NT2/D1 (cell line): Measurements from ENCODE around the gene RIMS1.

ENCODE experiments used
- SUZ12 ChIP-seq: IDR thresholded peaks from 2 replicates; pipeline ENCODE4 v1.6.1; 2011; ENCODE audit not compliant: insufficient read length, insufficient read depth; ENCODE audit errors: extremely low read depth
- YY1 ChIP-seq: IDR thresholded peaks from 2 replicates; pipeline ENCODE4 v1.6.1; 2011; ENCODE audit not compliant: insufficient read length, insufficient read depth
- ZNF274 ChIP-seq: IDR thresholded peaks from 2 replicates; pipeline ENCODE4 v1.6.1; 2011; ENCODE audit warnings: mild to moderate bottlenecking, low read depth, low read length

DNA sequence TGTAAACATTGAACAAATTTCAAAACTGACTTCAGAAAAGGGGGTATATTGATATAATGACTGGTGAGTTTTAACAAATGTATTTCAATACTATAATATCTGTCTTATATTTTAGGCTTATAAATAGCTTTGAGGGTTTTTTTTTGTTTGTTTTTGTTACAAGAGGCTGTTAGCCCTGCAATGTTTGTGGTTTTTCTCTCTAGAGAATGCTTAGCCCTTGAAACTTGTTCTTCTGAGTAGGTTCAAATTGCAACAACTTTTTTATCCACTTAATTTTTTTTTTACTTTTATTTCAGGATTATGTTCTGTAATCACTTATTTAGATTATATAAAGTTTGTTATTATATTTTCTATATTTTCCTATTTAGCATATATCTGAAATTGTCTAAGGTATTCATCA lies 333.2 kb downstream of the RIMS1 start:
- TF ChIP-seq SUZ12 (no peak), YY1 (no peak), ZNF274 (no peak)
